ENCODE measurements around the gene MPIG6B.

Gene MPIG6B

GRCh38 chr6:31723245-31723979 lies at the start of gene MPIG6B:
TSS of gene MPIG6B (plus strand) at chr6:31723373. CDS start at chr6:31723384, 11 bp downstream.
- TF ChIP-seq CTCF (IDR thresholded peaks at IDR 0.05; ENCODE audit: control insufficient read depth, insufficient read depth, low read depth, low read length, missing control alignments): no peak
- no peak within 1 kb of the TSS for H3K4me3 ChIP-seq (ENCODE audit: control insufficient read depth, low read depth, low read length)
- no peak for DNase-seq (ENCODE audit: low read depth)

GRCh38 chr6:31676322-31676903 lies 46.8 kb upstream of the MPIG6B start:
- no peak overlapping the region for H3K4me3 ChIP-seq (ENCODE audit: control insufficient read depth, low read depth, low read length)
- TF ChIP-seq CTCF (IDR thresholded peaks at IDR 0.05; ENCODE audit: control insufficient read depth, insufficient read depth, low read depth, low read length, missing control alignments): no peak
- DNase-seq (ENCODE audit: low read depth): no peak

- no peak for DNase-seq (ENCODE audit: low read depth)
- TF ChIP-seq CTCF (IDR thresholded peaks at IDR 0.05; ENCODE audit: control insufficient read depth, insufficient read depth, low read depth, low read length, missing control alignments): no peak
- H3K4me3 ChIP-seq (ENCODE audit: control insufficient read depth, low read depth, low read length): no peak overlapping the region
Observed at GRCh38 chr6:31676904-31677303, 46.3 kb upstream of the MPIG6B start.

GRCh38 chr6:31677955-31678354 lies 45.2 kb upstream of the MPIG6B start:
- DNase-seq (ENCODE audit: low read depth): no peak
- no peak for TF ChIP-seq CTCF (IDR thresholded peaks at IDR 0.05; ENCODE audit: control insufficient read depth, insufficient read depth, low read depth, low read length, missing control alignments)
- no peak overlapping the region for H3K4me3 ChIP-seq (ENCODE audit: control insufficient read depth, low read depth, low read length)

- peak; percentile 81 for DNase-seq (ENCODE audit: low read depth)
- TF ChIP-seq CTCF (IDR thresholded peaks at IDR 0.05; ENCODE audit: control insufficient read depth, insufficient read depth, low read depth, low read length, missing control alignments): peak; percentile 86
Observed at GRCh38 chr6:31680226-31681134, 42.7 kb upstream of the MPIG6B start, which contains the start of gene LY6G5C. TSS of gene LY6G5C (minus strand) at chr6:31681067. CDS start at chr6:31680373, 694 bp downstream.

GRCh38 chr6:31681135-31681671 lies 42.0 kb upstream of the MPIG6B start:
- H3K4me3 ChIP-seq (ENCODE audit: control insufficient read depth, low read depth, low read length): peak overlapping the region; percentile 48
- DNase-seq (ENCODE audit: low read depth): no peak
- no peak for TF ChIP-seq CTCF (IDR thresholded peaks at IDR 0.05; ENCODE audit: control insufficient read depth, insufficient read depth, low read depth, low read length, missing control alignments)

More at GRCh38 chr6:31680226-31681134, 42.7 kb upstream of the MPIG6B start, which contains the start of gene LY6G5C:
- H3K4me3 ChIP-seq (ENCODE audit: control insufficient read depth, low read depth, low read length): peak within 1 kb of the TSS; percentile 48
